GM20431 (cell line): ENCODE measurements around the gene CD244.
"Not testable (repeated sequence)": the region's sequence is repeated elsewhere in the genome, so short reads cannot be mapped to it uniquely, and the experiment has no call there.

ENCODE experiments used
- in situ Hi-C: fragments of 300-500 bp; cut with MseI, MboI; formaldehyde crosslinking; loops from one replicate; pipeline ENCODE4 v1.15.0; 2020; ENCODE audit warnings: low sequenced_read_pairs; ENCODE audit not compliant: unreplicated experiment

CD244 gene

DNA sequence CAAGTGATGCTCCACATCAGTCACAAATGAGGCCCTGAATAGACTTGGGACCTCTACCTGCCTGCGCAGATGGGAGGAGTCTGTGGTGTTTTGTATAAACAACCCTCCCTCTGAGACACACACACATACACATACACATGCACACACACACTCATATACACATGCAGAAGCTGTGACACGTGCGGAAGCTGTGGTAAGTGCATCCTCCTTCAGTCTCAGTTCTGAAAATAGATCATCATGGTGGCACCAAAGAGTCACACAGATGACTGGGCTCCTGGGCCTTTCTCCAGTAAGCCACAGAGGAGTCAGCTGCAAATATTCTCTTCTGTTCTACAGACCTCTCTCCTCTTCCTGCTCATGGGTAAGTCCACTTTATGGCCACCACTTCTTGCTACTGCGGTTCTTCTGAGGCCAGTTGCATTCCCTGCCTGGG is 66.7 kb downstream of the CD244 start, which contains the start of gene LY9:
Gene LY9, plus strand, starts transcription at position 224 of the 433 bp plus-strand sequence. Its CDS starts 14 bp downstream, at position 238.
- in situ Hi-C loops, result no loop called here

DNA sequence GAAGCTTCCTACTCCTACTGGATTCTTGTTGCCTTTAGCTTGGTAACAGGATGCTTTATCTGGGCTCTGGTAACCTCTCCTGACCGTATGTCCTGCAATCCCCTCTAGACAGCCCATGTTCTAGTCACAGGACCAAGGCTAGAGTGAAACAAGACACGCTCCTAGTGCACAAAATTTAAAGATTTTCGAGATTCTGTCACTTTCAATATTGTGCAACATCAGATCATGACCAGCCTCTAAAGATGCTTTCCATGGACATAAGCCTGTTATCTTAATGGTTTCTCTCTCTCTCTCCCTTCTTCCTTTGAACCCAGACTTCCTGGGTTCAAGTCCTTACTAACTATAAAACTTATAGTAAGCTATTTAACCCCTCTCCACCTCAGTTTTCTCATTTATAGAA is 68.3 kb downstream of the CD244 start:
- in situ Hi-C loops, result no loop called here

DNA sequence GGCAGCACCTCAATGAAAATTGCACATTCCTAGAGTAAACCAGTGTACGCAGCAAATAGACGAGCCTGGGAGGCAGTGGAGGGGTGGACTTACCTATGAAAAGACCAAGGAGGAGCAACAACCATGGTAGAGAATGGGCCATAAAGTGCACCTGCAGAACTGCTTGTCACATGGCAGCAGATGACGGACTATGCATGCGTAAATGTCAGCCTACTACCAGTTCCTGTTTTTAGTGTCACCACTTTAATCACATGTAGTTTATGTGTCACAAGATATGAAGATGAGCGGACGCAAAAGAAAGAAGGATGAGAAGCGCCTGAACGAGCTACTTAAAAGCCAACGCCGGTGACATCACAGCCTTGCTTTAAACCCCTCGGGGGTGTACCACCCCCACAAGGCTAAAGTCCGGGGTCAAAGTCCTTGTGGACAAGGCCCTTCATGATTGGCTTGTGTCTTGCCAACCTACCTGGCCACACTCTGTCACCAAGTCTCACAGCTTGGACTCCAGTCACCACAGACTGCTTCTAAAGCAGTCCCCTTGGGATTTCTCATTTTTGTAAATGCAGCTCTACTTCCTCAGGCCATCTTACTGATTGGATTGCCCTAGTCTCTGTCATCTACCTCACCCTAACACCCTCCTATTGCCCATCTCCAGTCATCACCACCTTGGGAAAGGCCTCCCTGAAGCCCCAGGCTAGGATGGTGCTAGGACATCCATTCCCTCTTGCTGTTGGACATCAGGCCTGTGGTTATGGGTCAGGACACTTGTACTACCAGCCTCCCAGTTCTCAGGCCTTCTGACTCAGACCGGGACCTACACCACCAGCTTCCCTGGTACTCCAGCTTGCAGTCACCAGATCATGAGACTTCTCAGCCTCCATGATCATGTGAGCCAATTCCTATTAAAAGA is 72.7 kb downstream of the CD244 start:
- in situ Hi-C loops, result no loop called here

DNA sequence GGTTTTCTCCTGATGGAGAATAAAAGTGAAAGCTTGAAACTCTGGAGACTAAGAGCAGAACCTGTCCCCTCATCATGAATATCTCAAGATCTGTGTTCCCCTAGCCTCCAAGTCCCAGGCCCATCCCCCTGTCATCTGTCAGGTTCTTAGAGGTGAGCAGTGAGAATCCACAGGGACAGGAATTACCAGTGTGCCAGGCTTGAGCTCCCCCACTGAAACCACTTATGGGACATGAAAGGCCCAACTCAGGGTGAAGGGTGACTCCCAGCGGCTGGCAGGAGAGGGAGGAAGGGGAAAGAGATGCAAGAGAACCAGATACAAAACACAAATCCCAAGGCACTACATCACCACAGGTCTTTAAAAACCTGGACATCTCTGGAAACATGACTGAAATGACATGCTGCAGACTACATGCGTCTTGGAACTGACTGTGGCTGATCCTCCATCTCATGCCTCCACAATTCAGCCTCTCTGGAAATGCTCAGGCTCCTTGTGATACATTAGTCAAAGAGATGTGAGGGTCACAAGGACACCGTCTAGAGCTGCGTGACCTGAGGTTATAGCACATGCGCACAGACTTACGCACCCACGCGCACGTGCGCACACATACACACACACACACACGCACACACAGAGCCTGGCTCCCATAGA is 73.5 kb downstream of the CD244 start:
- in situ Hi-C loops, result no loop called here

DNA sequence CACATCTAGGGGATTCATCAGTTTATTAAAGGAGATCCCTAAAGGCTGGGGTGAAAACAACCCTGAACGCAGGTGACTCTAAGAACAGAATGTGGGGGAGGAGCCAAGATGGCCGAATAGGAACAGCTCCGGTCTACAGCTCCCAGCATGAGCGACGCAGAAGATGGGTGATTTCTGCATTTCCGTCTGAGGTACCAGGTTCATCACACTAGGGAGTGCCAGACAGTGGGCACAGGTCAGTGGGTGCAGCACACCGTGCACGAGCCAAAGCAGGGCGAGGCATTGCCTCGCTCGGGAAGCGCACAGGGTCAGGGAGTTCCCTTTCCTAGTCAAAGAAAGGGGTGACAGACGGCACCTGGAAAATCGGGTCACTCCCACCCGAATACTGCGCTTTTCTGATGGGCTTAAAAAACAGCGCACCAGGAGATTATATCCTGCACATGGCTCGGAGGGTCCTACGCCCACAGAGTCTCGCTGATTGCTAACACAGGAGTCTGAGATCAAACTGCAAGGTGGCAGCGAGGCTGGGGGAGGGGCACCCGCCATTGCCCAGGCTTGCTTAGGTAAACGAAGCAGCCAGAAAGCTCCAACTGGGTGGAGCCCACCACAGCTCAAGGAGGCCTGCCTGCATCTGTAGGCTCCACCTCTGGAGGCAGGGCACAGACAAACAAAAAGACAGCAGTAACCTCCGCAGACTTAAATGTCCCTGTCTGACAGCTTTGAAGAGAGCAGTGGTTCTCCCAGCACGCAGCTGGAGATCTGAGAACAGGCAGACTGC is 79.5 kb downstream of the CD244 start:
- in situ Hi-C loops, result not testable (repeated sequence)

DNA sequence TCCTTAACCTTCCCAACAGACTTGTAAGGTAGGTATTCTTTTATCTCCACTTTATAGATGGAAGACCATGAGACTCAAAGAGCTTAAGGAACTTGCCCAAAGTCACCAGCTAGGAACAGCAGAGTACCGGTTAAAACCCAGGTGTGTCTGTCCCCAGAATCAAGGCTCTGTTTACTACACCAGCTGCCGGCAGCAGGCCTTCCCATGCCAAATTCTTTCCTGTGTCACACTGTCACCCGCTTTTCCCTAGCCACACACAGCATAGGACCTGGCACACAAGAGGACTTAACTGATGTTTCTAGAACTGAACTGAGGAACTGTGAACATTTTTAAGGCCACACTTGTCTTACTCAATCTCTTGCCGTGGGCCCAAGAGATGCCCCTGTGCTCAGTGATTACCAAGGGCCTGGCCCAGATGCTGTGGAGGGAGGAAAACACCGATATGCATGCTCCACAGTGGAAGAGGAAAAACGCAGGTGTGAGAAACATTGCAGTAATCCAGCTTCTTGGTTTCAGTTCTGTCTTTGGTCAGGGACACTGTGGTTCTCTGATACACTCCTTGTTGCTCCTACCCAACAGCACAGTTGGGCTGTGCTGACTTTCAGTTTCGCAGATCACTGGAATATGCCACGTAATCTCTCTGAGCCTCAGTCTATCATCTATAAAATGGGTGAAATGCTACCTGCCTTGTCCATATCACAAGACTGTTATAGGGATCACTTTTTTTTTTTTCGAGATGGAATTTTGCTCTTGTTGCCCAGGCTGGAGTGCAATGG is 80.6 kb downstream of the CD244 start:
- in situ Hi-C loops, result no loop called here

DNA sequence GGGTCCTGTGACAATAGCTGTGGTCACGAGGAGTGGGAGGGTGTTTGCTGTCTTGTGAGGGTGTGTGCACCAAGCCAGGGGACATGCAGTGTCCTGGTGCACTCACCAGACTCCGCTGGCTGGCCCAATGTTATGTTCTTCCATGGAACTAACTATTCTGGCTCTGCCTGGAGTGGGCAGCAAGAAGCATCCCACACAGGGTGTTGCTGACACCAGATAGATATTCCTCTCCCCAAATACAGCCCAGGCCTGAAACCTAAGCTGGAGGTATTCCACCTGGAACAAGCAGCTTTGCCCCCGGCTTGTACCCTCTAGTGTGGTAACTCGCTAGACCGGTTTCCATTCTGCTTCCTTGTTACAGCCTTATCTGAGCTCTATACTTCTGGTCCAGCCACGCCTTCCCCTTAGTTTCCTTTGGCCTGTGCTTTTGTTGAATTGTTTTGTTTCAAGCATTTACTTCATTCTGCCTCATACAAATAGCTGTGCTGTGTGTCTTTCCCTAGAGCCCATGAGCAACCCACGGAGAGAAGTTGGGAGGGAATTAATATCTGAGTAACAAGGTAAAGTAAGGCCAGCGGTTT is 81.4 kb downstream of the CD244 start:
- in situ Hi-C loops, result no loop called here

DNA sequence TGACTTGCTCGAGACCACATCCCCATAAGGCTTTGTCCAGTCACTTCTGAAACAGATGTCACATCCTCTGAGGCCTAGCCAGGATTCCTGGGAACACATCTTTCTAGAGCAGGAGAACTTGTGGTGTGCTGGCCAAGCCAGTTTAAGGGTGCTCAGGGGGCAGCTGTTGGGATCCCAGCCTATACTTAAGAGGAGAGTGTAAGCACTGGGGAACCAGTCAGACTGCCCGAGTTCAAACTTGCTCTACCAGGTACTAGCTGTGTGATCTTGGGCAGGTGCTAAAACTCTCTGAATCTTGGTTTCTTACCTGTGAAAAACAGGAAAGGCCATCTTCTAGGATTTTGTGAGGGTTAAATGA is 82.3 kb downstream of the CD244 start:
- in situ Hi-C loops, result no loop called here
